Retinal pigment epithelial cell (primary cell): ENCODE results near the gene KDM4F.

ENCODE experiments used
- DNase-seq: peaks from one replicate; pipeline ENCODE4 v3.0.0-alpha.2; 2010; ENCODE audit warnings: low read depth
- H3K4me3 ChIP-seq: 2 replicates; pipeline ENCODE4 v1.5.1; 2011; ENCODE audit warnings: mild to moderate bottlenecking, low read length, control low read depth, moderate library complexity
- CTCF ChIP-seq: conservative IDR thresholded peaks from 2 replicates; pipeline ENCODE4 v1.5.1; 2011; ENCODE audit warnings: low read depth, low read length, control low read depth, inconsistent platforms

The KDM4F gene

DNA sequence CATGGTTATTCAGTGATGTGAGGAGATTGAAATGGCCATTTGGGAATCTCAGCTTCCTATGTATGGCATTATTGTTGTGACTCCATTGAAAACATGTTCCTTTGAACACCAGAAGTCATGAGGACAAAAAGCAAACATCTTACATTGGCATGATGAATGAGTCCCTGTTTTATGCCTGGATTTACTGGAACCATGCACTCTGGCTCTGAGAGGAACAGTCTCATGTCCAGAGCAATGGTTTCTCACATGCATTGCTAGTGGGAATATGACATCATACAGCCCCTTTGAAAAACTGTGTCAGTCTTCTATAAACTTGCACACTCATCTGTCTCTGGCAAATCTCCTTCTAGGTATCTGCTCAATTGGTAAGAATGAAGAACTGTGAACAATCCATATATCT, 3.4 kb upstream of the KDM4F start:
- TF ChIP-seq CTCF = no peak
- DNase-seq = no peak
- no peak overlapping the region for H3K4me3 ChIP-seq

DNA sequence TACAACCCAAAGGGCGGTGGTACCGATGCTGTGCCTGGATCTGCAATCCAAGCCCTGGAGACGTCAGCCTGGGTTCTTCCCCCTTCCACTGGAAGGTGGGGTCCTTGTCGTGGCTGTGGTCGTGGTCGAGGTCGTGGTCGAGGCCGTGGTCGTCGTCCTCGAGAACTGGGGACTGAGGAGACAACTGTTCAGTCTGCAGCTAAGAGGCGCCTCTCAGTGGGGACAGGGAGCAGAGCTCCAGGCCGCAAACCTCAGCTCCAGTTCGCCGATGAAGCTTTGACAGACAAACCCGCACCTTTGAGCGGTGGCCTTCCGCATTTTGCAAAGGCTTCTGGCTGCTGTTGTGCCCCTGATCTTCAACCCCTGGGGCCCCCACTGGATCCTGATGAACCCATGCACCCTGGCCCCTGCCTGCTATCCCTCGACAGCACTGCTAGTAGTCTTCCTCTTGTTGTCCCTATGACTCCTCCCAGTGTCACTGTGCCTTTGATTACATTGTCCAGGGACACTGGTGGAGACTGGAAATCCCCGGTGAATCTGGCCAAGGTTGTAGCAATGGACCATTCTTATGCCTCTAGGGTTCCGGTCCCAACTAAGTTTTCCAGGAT, 1.5 kb downstream of the KDM4F start:
- no peak overlapping the region for H3K4me3 ChIP-seq
- TF ChIP-seq CTCF = no peak
- no peak for DNase-seq

GRCh38 chr11:95054356-95054755, 5.1 kb downstream of the KDM4F start:
- DNase-seq = no peak
- TF ChIP-seq CTCF = no peak
- H3K4me3 ChIP-seq = no peak overlapping the region

DNA sequence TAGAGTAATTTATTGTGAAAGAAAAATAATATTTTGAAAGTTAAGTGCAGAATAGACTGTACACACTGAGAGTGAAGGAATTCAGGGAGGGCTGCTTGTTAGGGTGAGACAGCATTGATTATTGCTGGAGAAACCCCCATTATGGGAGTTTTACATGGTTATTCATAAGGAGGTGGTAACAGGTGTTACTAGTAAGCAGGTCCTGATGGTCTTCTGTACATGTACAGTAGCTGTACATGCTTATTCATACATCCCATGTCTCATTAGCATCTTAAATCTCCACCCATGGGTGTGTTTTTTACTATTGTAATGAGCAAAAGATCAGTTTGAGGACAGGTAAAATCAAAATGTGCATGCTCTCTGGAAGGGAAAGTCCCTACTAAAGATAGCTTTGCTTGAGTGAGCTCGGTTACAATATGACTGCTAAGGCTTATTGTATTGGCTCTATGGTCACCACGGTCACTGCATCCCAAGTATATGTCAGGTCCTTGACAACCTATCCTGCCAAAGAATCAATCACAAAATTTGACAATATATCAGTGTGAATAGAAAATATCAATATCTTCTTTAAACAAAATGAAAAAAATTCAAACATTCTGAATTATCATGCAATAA, 6.2 kb downstream of the KDM4F start:
- TF ChIP-seq CTCF = no peak
- no peak for DNase-seq
- H3K4me3 ChIP-seq = no peak overlapping the region

GRCh38 chr11:95057959-95058358, 8.7 kb downstream of the KDM4F start:
- no peak overlapping the region for H3K4me3 ChIP-seq
- DNase-seq = no peak
- TF ChIP-seq CTCF = no peak

GRCh38 chr11:95058621-95059020, 9.4 kb downstream of the KDM4F start:
- TF ChIP-seq CTCF = no peak
- H3K4me3 ChIP-seq = no peak overlapping the region
- DNase-seq = no peak

DNA sequence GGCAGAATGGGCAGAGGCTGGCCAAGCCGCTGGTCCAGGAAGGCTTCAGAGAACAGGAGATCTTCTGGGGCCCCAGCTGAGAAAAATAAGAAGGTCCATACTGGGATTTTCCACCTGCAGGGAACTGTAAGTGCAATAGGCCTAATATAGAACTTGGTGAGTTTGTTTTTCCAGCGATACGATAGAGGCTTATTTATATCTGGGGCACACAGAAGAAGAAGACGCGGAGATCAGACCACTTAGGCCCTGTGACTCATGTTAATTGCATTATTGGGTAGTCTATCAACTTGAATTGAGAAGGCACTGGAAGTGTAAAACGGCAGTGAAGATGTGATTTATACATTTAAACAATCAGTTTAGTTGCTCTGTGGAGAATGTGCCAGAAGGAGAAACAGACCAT, 9.8 kb downstream of the KDM4F start:
- no peak for TF ChIP-seq CTCF
- no peak for DNase-seq
- H3K4me3 ChIP-seq = no peak overlapping the region
